ENCODE results near the gene TENT5A.
"Not testable (repeated sequence)": the region's sequence is repeated elsewhere in the genome, so short reads cannot be mapped to it uniquely, and the experiment has no call there.

TENT5A gene
- 12.9 to 15.0 reads per million in 2 donors for total RNA-seq

GRCh38 chr6:81752084-81752920, at the start of gene TENT5A:
Gene TENT5A (minus strand): TSS chr6:81752681. CDS start chr6:81752141, 540 bp downstream.
- peak; percentile 62 for DNase-seq

GRCh38 chr6:81801489-81801888, 49.0 kb upstream of the TENT5A start:
- DNase-seq = no peak

GRCh38 chr6:81800666-81801065, 48.2 kb upstream of the TENT5A start:
- no peak for DNase-seq

GRCh38 chr6:81799323-81799722, 46.8 kb upstream of the TENT5A start:
- no peak for DNase-seq

- DNase-seq = no peak
Observed at GRCh38 chr6:81797591-81797990, 45.1 kb upstream of the TENT5A start.

- no peak for DNase-seq
Observed at GRCh38 chr6:81795890-81796289, 43.4 kb upstream of the TENT5A start.

- DNase-seq = no peak
Observed at GRCh38 chr6:81793821-81794475, 41.5 kb upstream of the TENT5A start.

GRCh38 chr6:81792826-81793225, 40.3 kb upstream of the TENT5A start:
- no peak for DNase-seq

- no peak for DNase-seq
Observed at GRCh38 chr6:81791756-81792155, 39.3 kb upstream of the TENT5A start.

- no peak for DNase-seq
Observed at GRCh38 chr6:81790034-81790433, 37.6 kb upstream of the TENT5A start.

GRCh38 chr6:81789291-81789690, 36.8 kb upstream of the TENT5A start:
- DNase-seq = no peak

GRCh38 chr6:81788748-81789147, 36.3 kb upstream of the TENT5A start:
- DNase-seq = no peak

- DNase-seq = no peak
Observed at GRCh38 chr6:81787313-81788068, 35.0 kb upstream of the TENT5A start.

- no peak for DNase-seq
Observed at GRCh38 chr6:81786150-81786549, 33.7 kb upstream of the TENT5A start.

GRCh38 chr6:81785377-81785776, 32.9 kb upstream of the TENT5A start:
- DNase-seq = no peak

- DNase-seq = no peak
Observed at GRCh38 chr6:81783893-81784292, 31.4 kb upstream of the TENT5A start.

GRCh38 chr6:81781624-81782023, 29.1 kb upstream of the TENT5A start:
- DNase-seq = no peak

- DNase-seq = no peak
Observed at GRCh38 chr6:81777586-81778268, 25.2 kb upstream of the TENT5A start.

- not testable (repeated sequence) for DNase-seq
Observed at GRCh38 chr6:81776219-81776618, 23.7 kb upstream of the TENT5A start.

- DNase-seq = no peak
Observed at GRCh38 chr6:81774542-81774941, 22.1 kb upstream of the TENT5A start.

GRCh38 chr6:81773887-81774286, 21.4 kb upstream of the TENT5A start:
- no peak for DNase-seq

GRCh38 chr6:81772741-81773140, 20.3 kb upstream of the TENT5A start:
- no peak for DNase-seq

- DNase-seq = no peak
Observed at GRCh38 chr6:81771097-81771496, 18.6 kb upstream of the TENT5A start.
